NCI-H1436 treated with DMSO at 0.1 percent for 48 hours (cell line): ENCODE results near the gene GTSF1L.
"Not testable (repeated sequence)": the region's sequence is repeated elsewhere in the genome, so short reads cannot be mapped to it uniquely, and the experiment has no call there.

Experiments used
- DNase-seq: peaks from one replicate; lab custom pipeline; 2025; lab: John Stamatoyannopoulos, UW

The GTSF1L gene

GRCh38 chr20:43726811-43727338, at the start of gene GTSF1L:
Gene GTSF1L, minus strand, starts transcription at chr20:43727002. Its CDS starts 308 bp downstream, at chr20:43726694.
- no peak for DNase-seq

GRCh38 chr20:43774754-43775153, 48.0 kb upstream of the GTSF1L start:
- no peak for DNase-seq

- DNase-seq = no peak
Measured at GRCh38 chr20:43771503-43772190, 44.8 kb upstream of the GTSF1L start.

DNA sequence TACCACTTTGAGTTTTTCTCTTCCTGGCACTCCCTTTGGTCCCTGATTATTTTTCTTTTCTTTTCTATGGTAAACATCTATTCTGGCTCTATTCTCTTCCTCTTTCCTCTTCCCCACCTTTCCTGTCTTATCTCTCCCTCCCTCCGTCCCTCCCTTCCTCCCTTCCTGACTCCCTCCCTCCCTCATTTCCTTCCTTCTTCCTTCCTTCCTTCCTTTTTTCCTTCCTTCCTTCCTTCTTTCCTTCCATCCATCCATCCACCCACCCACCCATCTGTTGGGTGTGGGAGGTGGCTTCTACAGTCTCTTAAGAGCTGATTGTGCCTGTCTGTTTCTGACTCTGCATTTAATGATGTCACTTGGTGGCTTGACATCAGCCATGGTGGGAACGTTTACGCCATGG, 43.5 kb upstream of the GTSF1L start:
- no peak for DNase-seq

- no peak for DNase-seq
Measured at GRCh38 chr20:43767686-43768474, 41.1 kb upstream of the GTSF1L start.

DNA sequence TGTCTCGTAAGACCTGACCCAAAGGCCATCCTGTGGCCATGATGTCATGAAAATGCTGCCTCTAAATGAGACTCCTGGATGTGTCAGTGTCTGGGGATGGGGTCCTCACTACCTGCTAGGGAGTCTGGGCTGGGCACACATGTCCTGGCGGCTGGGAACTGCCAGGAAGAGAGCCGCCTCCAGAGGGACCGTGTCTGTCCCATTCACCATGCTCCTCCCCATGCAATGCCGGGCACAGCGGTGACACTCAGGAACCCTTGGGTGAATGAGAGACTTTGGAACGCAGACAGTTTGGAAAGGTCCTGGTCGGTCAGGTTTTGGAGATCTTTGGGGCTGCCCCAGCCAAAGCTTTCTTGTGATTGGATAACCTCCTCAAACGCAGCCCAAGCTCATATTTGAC, 40.1 kb upstream of the GTSF1L start:
- DNase-seq = no peak

DNA sequence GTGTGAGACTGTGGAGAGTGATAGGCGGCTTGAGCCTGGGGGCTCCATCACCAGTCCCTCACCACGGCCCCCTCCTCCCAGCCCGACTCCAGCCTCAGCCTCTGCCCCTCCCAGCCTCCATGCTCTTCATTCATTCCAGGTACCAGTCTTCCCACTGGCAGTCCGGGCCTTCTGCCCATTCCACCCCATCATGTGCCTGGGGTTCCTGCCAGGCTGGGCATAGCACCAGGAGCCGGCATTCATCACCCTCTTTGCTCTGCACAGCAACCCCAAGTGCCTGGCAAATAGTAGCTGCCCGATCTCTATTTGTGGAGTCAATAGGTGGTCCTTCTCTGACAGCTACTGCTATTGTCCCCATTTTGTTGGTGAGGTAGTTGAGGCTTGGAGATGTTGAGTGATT, 39.6 kb upstream of the GTSF1L start:
- no peak for DNase-seq

DNA sequence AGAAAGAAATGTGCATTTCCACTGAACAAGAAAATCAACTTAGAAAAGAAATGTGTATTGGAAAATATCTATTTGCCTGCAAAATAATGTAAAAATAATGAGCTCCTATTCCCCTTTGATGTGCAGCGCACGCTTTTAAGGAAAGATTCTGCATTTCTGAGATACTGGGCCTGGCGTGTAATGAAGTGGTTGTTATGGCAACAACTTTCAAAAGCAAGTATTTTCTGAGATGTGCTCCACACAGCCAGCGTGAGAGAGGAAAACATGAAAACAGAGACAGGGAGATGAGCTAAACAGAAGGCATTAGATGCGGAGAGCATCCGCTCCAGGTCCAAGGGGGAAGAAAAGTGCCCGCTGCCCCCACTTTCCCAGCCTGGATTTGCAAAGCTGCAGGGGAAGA, 39.1 kb upstream of the GTSF1L start:
- DNase-seq = no peak

GRCh38 chr20:43762911-43763310, 36.1 kb upstream of the GTSF1L start:
- DNase-seq = no peak

GRCh38 chr20:43761386-43762340, 34.9 kb upstream of the GTSF1L start:
- peak; percentile 57 for DNase-seq

GRCh38 chr20:43757888-43758287, 31.1 kb upstream of the GTSF1L start:
- DNase-seq = not testable (repeated sequence)

DNA sequence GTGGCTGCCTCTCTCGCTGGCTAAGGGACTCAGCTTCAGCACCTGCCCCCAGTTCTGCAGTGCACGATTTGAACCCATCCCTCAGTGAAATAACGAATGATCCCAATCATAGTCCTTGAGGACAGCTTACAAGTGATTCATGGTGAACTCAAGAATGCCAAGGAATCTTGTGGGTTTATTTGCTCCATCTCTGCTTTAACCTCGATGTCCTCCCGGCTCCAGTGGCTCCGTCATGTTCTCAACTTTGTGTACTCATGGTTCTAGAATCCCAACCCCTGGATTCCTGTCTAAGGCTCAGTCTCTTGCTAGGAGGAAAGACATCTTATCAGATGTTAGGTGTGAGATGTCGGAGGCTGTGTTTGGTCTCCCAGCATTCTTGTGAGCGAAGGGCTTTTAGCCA, 29.0 kb upstream of the GTSF1L start:
- DNase-seq = no peak

DNA sequence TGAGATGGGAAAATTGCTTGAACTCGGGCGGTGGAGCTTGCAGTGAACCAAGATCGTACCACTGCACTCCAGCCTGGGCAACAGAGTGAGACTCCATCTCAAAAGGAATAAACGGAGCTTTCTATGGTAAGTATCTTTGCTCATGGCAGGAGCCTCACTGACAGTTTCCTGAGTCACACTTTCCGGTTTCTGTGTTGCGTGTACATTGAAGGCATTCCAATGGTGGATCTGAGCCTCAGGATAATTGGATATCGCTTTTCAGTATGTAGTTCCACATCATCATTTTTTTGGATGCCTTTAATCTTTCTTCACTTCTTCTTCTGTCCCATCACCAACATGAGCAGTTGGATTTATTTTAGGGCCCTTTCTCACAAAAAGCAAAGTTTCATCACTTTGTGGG, 28.6 kb upstream of the GTSF1L start:
- DNase-seq = no peak

- no peak for DNase-seq
Measured at GRCh38 chr20:43752561-43753301, 25.9 kb upstream of the GTSF1L start.

DNA sequence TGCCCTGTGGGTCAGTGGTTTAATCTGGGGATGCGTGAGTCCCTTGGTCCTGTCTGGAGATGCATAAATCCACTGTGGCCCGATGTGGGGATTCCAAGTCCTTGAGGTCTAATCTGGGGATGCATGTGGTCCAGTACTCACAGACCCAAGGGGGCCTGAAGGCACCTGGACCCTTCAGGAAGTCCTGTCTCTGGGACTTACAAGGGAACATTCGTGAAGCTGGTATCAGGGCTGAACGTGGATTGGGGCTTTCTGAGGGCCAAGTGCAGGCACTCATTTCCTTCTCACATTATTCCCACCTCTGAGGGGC, 25.2 kb upstream of the GTSF1L start:
- DNase-seq = no peak

DNA sequence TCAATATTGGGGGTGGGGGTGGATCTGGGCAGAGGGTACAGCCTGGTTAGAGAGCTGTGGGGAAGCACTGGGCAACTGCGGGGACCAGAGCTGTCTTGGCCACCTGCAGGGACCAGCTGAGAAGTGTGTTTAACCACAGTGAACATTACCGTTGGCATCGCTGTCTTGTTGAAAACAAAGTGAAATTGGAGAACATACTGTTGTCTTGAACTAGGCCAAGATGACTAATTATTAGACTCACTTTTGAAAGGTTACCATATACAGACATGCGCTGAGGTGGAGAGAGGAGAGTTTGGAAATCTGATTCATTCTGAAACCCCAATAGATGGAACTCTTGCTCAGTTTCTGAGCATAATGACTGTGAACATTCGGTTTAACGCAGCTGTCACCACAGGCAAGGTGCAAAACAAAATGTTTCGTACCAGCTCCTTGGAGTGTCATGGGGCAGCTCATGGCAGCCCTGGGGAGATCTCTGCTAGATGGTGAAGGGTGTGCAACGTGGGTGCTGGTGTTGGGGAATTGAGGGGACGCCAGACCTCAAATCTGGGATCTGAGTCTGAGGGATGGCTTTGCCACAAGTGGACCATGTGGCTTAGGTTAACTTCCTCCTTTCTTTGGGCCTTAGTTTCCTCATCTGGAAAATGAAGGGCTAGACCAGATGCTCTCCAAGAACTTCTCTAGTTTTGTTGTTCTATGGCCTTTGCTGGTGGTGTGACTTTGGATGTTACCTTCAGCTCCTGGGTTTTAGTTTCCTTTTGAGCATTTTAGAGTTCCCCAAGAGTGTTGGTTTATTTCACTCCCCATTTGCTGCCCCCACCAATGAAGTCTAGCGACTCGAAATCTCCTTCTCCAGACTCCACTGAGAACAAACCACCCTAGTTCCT, 24.6 kb upstream of the GTSF1L start:
- no peak for DNase-seq

DNA sequence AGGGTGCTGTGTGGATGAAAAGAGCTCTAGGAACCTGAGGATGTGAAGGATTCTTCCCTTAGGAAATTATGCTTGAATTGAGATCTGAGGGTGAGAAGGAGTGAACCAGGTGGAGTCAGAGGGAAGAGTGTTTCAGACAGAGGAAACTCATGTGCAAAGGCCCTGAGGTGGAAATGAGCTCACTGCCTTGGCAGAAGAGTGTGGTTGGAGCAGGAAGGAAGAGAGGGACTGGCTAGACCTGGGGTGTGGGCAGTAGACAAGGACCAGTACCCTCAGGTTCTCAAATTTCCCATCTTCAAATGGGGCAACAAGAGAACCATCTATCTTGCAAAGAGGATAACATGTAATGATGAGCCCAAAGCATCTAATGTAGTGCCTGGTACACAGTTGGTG, 24.0 kb upstream of the GTSF1L start:
- no peak for DNase-seq

- DNase-seq = no peak
Measured at GRCh38 chr20:43749734-43750294, 23.0 kb upstream of the GTSF1L start.

DNA sequence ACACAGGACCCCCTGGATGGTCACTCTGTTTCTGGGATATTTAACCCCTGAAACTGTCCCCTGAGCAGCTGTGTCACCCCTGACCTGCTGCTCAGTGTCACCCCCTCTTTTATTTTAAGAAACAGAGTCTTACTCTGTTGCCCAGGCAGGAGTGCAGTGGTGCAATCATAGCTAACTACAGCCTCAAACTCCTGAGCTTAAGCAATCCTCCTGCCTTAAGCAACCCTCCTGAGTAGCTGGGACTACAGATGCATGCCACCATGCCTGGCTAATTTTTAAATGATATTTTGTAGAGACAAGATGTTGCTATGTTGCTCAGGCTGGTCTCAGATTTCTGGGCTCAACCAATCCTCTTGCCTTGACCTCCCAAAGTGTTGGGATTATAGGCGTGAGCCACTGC, 21.5 kb upstream of the GTSF1L start:
- DNase-seq = no peak
